K562 (cell line): ENCODE results near the gene SPTSSA. TPM values are rescaled to one million over a fixed set of nuclear protein-coding genes. Genes with fewer than 3 reads are reported as not detected.
A peak's percentile ranks its signal among the peaks of the same experiment; 100 is the strongest.

Experiments used
- ATAC-seq: fragments of 200-7000 bp; cut with Tn5 transposase; 3 replicates; pipeline ENCODE4 v1.9.1; 2020; ENCODE audit warnings: moderate library complexity
- BruUV-seq: library from RNA; stranded (reverse); fragments of 400-500 nt; replicated peaks from 2 replicates; lab custom pipeline; 2021; lab: Mats Ljungman, UMichigan
- CTCF ChIA-PET: fragments of 300-600 bp; formaldehyde crosslinking; extraction: SDS; loops from one replicate; lab custom pipeline; 2021; ENCODE audit warnings: low intra/inter-chr PET ratio; lab: Yijun Ruan, JAX
- POLR2A ChIA-PET: fragments of 300-600, 350-650 bp; sonication (Branson Sonifier 250); formaldehyde crosslinking; extraction: SDS; loops from one replicate; lab custom pipeline; 2021; ENCODE audit warnings: antibody characterized with exemption, inconsistent platforms; lab: Yijun Ruan, JAX
- DNase-seq, 4 experiments: peaks; one replicate each; pipeline versions ENCODE4 v3.0.0 to v3.0.0-alpha.2; 2011 to 2018; ENCODE audit warnings: low spot score in 3 of 4, mixed read lengths in 3 of 4; ENCODE audit errors: extremely low read depth in 1 of 4
- FAIRE-seq: peaks from 2 replicates; lab custom pipeline; 2011; peaks lifted over from hg19 to GRCh38; lab: Jason Lieb, UNC
- H2AFZ ChIP-seq: 2 replicates; pipeline ENCODE4 v1.6.0; 2011; ENCODE audit warnings: low read depth, low read length, control low read depth, inconsistent platforms
- H3K27ac ChIP-seq: fragments of 200-600 bp; 3 replicates; pipeline ENCODE4 v1.8.0; 2011; ENCODE audit warnings: low read depth, mild to moderate bottlenecking, control low read depth, inconsistent platforms, low read length, moderate library complexity, mixed read lengths; ENCODE audit errors: extremely low read depth
- H3K27me3 ChIP-seq, 2 experiments: fragments of 300-600 bp in 1 of 2; 2 replicates in 1 of 2; 3 replicates in 1 of 2; pipeline versions ENCODE4 v1.6.0 to v1.8.0; 2011; ENCODE audit warnings: inconsistent platforms in 2 of 2, low read length in 2 of 2, mild to moderate bottlenecking in 1 of 2, mixed read lengths in 1 of 2, moderate library complexity in 1 of 2; ENCODE audit not compliant: control insufficient read depth in 2 of 2, insufficient read depth in 2 of 2
- H3K36me3 ChIP-seq: fragments of 300-600 bp; 3 replicates; pipeline ENCODE4 v1.8.0; 2011; ENCODE audit warnings: mild to moderate bottlenecking, low read length, inconsistent platforms; ENCODE audit not compliant: control insufficient read depth, insufficient read depth
- H3K4me1 ChIP-seq, 2 experiments: fragments of 200-600 bp in 1 of 2; replicated peaks in 1 of 2; 2 replicates in 1 of 2; 3 replicates in 1 of 2; pipeline versions ENCODE4 v1.5.1 to v1.8.0; 2011; ENCODE audit warnings: inconsistent platforms in 2 of 2, low read length in 2 of 2, mild to moderate bottlenecking in 1 of 2, mixed read lengths in 1 of 2, moderate library complexity in 1 of 2; ENCODE audit not compliant: control insufficient read depth in 2 of 2, insufficient read depth in 2 of 2
- H3K4me2 ChIP-seq: 2 replicates; pipeline ENCODE4 v1.6.1; 2011; ENCODE audit warnings: low read length, control low read depth, inconsistent platforms, mixed read lengths; ENCODE audit not compliant: insufficient read depth
- H3K4me3 ChIP-seq: fragments of 200-600 bp; sonication (generic), shearing (Covaris generic); 2 replicates; pipeline ENCODE4 v1.5.1; 2016; ENCODE audit warnings: control low read depth, inconsistent platforms
- H3K79me2 ChIP-seq: fragments of 200-600 bp; 3 replicates; pipeline ENCODE4 v1.8.0; 2011; ENCODE audit warnings: low read length, inconsistent platforms; ENCODE audit not compliant: control insufficient read depth, insufficient read depth
- H3K9ac ChIP-seq, 2 experiments: 2 replicates each; pipeline versions ENCODE4 v1.6.0 to v1.6.1; 2011; ENCODE audit warnings: low read depth in 2 of 2, low read length in 2 of 2, control low read depth in 1 of 2, inconsistent platforms in 1 of 2, mild to moderate bottlenecking in 1 of 2, mixed read lengths in 1 of 2; ENCODE audit not compliant: insufficient read depth in 1 of 2
- H3K9me1 ChIP-seq: one replicate; pipeline ENCODE4 v1.6.0; 2011; ENCODE audit warnings: inconsistent platforms, mild to moderate bottlenecking, low read length, moderate library complexity; ENCODE audit not compliant: control insufficient read depth, insufficient read depth
- H3K9me3 ChIP-seq: replicated peaks from 2 replicates; pipeline ENCODE4 v1.5.1; 2011; ENCODE audit warnings: low read depth, low read length, inconsistent platforms; ENCODE audit not compliant: control insufficient read depth, insufficient read depth
- H4K20me1 ChIP-seq: replicated peaks from 2 replicates; pipeline ENCODE4 v1.6.1; 2011; ENCODE audit warnings: low read length, inconsistent platforms, mixed read lengths; ENCODE audit not compliant: control insufficient read depth, insufficient read depth
- GATAD2A ChIP-seq: fragments of 450-650 bp; IDR thresholded peaks from 2 replicates; pipeline ENCODE4 v1.6.1; 2017
- HSF4 ChIP-seq: fragments of 250-450 bp; sonication (Bioruptor Pico); IDR thresholded peaks from 2 replicates; pipeline ENCODE4 v2.1.2; 2022; ENCODE audit warnings: mild to moderate bottlenecking, moderate library complexity, borderline replicate concordance
- RBM14 ChIP-seq: fragments of 200-400 bp; formaldehyde crosslinking; IDR thresholded peaks from 2 replicates; pipeline ENCODE4 v1.6.1; 2018; ENCODE audit warnings: low read depth, mild to moderate bottlenecking, low read length, moderate library complexity, borderline replicate concordance; ENCODE audit not compliant: insufficient read depth
- SMAD3 ChIP-seq: fragments of 450-650 bp; formaldehyde crosslinking; conservative IDR thresholded peaks from 2 replicates; pipeline ENCODE4 v1.4.0; 2020; ENCODE audit warnings: mild to moderate bottlenecking
- SP1 ChIP-seq: sonication (generic); formaldehyde crosslinking; IDR thresholded peaks from 2 replicates; pipeline ENCODE4 v1.8.1; 2022; ENCODE audit warnings: mild to moderate bottlenecking, missing genetic modification reagents
- ZNF408 ChIP-seq: fragments of 250-450 bp; sonication (Bioruptor Pico); IDR thresholded peaks from 2 replicates; pipeline ENCODE4 v1.4.0; 2020; ENCODE audit warnings: low read depth, mild to moderate bottlenecking, moderate library complexity
- WGBS: fragments of 100-300 bp; shearing (Covaris generic); methylation state at CpG from one replicate; pipeline ENCODE4 v1.1.6; 2016; ENCODE audit warnings: low coverage, mixed read lengths; ENCODE audit not compliant: insufficient coverage; ENCODE audit errors: missing lambda C conversion rate; 5-methylcytosine and 5-hydroxymethylcytosine counted together
- in situ Hi-C: fragments of 300-500 bp; cut with MboI; formaldehyde crosslinking; loops from 4 replicates; pipeline ENCODE4 v1.15.0; 2018; ENCODE audit warnings: inconsistent platforms, mixed read lengths
- intact Hi-C: fragments of 100-400 bp; cut with micrococcal nuclease; formaldehyde crosslinking; loops from 2 replicates; pipeline ENCODE4 v1.14.2; 2022
- polyA plus RNA-seq, 8 experiments: library from polyadenylated mRNA; depleted of rRNA in 4 of 8; stranded (reverse) in 5 of 8; unstranded in 3 of 8; fragments of >200 nt; fragmentation: Nextera tagmentation in 2 of 8; fragmentation: Illumina TruSeq in 1 of 8; extraction: Ambion mirVana in 2 of 8; extraction: Trizol in 1 of 8; gene quantifications; 2 replicates each; pipeline versions ENCODE4 v1.2.1 to v1.2.3, GENCODE V29; 2011 to 2014; ENCODE audit warnings: inconsistent platforms in 1 of 8, missing spikeins in 1 of 8
- total RNA-seq, 7 experiments: library from RNA; depleted of rRNA in 6 of 7; stranded (reverse); fragments of >200 nt in 6 of 7; fragmentation: Illumina TruSeq in 2 of 7; extraction: Trizol in 2 of 7; gene quantifications; 2 replicates each; pipeline versions ENCODE4 v1.2.1 to v1.2.3, GENCODE V29; 2011 to 2021; ENCODE audit warnings: low replicate concordance in 1 of 7
- TF ChIP-seq, protein P1 (sequence below): fragments of 200-800 bp; sonication (Bioruptor generic); IDR thresholded peaks from 2 replicates; pipeline ENCODE4 v1.6.1; 2017; ENCODE audit warnings: missing genetic modification characterization, missing compliant biosample characterization
- TF ChIP-seq, protein P2 (sequence below): fragments of 200-600 bp; sonication (generic); IDR thresholded peaks from one replicate; pipeline ENCODE4 v1.6.1; 2012; ENCODE audit warnings: mild to moderate bottlenecking, low read depth, low read length, inconsistent platforms
- TF ChIP-seq, protein P3 (sequence below): sonication (generic); formaldehyde crosslinking; IDR thresholded peaks from 2 replicates; pipeline ENCODE4 v1.8.1; 2023; ENCODE audit warnings: mild to moderate bottlenecking, missing genetic modification reagents, moderate library complexity

SPTSSA gene
- total and polyA plus RNA-seq, 9 of the 15 experiments (the other 6 are each of a cell fraction or from before 2014, with no cell fraction given), result 6.8 to 35.7 (median 22.0) TPM

DNA sequence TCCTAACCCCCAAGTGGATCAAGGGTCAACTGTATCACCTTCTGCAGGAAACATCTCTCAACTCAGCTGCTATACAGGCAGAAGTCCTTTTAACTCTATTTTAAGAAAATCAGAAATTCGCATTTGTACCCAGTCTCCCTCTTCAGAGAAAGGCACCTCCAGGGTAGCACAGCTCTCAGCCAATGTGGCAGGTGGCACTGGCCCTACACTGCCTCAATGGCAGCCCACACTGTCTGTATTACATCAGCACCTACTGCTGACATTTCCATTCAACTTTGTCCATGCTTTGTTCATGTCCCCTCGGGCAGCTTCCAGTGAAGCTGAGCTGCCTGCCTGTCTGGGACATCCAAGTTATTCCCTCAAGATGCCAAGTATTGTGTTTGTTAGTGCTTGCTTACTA, 8.8 kb downstream of the SPTSSA start:
- no peak overlapping the region for H2AFZ ChIP-seq
- ChIA-PET POLR2A (interaction anchor here (1.0 to 2.7 kb wide), 3 partner anchors 9 to 34 kb away, joined by 3 to 16 read pairs (median 4); partner anchors contain the start of gene SPTSSA), CTCF (no interaction called here)
- TF ChIP-seq ZNF408 (CRISPR knock-in tag) (no peak), SP1 (CRISPR knock-in tag) (no peak), GATAD2A (no peak), HSF4 (CRISPR knock-in tag) (no peak), SMAD3 (CRISPR knock-in tag) (no peak), RBM14 (no peak)
- TF ChIP-seq, protein P1, sequence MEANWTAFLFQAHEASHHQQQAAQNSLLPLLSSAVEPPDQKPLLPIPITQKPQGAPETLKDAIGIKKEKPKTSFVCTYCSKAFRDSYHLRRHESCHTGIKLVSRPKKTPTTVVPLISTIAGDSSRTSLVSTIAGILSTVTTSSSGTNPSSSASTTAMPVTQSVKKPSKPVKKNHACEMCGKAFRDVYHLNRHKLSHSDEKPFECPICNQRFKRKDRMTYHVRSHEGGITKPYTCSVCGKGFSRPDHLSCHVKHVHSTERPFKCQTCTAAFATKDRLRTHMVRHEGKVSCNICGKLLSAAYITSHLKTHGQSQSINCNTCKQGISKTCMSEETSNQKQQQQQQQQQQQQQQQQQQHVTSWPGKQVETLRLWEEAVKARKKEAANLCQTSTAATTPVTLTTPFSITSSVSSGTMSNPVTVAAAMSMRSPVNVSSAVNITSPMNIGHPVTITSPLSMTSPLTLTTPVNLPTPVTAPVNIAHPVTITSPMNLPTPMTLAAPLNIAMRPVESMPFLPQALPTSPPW (CRISPR knock-in tag), result no peak
- TF ChIP-seq, protein P2, sequence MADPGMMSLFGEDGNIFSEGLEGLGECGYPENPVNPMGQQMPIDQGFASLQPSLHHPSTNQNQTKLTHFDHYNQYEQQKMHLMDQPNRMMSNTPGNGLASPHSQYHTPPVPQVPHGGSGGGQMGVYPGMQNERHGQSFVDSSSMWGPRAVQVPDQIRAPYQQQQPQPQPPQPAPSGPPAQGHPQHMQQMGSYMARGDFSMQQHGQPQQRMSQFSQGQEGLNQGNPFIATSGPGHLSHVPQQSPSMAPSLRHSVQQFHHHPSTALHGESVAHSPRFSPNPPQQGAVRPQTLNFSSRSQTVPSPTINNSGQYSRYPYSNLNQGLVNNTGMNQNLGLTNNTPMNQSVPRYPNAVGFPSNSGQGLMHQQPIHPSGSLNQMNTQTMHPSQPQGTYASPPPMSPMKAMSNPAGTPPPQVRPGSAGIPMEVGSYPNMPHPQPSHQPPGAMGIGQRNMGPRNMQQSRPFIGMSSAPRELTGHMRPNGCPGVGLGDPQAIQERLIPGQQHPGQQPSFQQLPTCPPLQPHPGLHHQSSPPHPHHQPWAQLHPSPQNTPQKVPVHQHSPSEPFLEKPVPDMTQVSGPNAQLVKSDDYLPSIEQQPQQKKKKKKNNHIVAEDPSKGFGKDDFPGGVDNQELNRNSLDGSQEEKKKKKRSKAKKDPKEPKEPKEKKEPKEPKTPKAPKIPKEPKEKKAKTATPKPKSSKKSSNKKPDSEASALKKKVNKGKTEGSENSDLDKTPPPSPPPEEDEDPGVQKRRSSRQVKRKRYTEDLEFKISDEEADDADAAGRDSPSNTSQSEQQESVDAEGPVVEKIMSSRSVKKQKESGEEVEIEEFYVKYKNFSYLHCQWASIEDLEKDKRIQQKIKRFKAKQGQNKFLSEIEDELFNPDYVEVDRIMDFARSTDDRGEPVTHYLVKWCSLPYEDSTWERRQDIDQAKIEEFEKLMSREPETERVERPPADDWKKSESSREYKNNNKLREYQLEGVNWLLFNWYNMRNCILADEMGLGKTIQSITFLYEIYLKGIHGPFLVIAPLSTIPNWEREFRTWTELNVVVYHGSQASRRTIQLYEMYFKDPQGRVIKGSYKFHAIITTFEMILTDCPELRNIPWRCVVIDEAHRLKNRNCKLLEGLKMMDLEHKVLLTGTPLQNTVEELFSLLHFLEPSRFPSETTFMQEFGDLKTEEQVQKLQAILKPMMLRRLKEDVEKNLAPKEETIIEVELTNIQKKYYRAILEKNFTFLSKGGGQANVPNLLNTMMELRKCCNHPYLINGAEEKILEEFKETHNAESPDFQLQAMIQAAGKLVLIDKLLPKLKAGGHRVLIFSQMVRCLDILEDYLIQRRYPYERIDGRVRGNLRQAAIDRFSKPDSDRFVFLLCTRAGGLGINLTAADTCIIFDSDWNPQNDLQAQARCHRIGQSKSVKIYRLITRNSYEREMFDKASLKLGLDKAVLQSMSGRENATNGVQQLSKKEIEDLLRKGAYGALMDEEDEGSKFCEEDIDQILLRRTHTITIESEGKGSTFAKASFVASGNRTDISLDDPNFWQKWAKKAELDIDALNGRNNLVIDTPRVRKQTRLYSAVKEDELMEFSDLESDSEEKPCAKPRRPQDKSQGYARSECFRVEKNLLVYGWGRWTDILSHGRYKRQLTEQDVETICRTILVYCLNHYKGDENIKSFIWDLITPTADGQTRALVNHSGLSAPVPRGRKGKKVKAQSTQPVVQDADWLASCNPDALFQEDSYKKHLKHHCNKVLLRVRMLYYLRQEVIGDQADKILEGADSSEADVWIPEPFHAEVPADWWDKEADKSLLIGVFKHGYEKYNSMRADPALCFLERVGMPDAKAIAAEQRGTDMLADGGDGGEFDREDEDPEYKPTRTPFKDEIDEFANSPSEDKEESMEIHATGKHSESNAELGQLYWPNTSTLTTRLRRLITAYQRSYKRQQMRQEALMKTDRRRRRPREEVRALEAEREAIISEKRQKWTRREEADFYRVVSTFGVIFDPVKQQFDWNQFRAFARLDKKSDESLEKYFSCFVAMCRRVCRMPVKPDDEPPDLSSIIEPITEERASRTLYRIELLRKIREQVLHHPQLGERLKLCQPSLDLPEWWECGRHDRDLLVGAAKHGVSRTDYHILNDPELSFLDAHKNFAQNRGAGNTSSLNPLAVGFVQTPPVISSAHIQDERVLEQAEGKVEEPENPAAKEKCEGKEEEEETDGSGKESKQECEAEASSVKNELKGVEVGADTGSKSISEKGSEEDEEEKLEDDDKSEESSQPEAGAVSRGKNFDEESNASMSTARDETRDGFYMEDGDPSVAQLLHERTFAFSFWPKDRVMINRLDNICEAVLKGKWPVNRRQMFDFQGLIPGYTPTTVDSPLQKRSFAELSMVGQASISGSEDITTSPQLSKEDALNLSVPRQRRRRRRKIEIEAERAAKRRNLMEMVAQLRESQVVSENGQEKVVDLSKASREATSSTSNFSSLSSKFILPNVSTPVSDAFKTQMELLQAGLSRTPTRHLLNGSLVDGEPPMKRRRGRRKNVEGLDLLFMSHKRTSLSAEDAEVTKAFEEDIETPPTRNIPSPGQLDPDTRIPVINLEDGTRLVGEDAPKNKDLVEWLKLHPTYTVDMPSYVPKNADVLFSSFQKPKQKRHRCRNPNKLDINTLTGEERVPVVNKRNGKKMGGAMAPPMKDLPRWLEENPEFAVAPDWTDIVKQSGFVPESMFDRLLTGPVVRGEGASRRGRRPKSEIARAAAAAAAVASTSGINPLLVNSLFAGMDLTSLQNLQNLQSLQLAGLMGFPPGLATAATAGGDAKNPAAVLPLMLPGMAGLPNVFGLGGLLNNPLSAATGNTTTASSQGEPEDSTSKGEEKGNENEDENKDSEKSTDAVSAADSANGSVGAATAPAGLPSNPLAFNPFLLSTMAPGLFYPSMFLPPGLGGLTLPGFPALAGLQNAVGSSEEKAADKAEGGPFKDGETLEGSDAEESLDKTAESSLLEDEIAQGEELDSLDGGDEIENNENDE, result no peak
- TF ChIP-seq, protein P3, sequence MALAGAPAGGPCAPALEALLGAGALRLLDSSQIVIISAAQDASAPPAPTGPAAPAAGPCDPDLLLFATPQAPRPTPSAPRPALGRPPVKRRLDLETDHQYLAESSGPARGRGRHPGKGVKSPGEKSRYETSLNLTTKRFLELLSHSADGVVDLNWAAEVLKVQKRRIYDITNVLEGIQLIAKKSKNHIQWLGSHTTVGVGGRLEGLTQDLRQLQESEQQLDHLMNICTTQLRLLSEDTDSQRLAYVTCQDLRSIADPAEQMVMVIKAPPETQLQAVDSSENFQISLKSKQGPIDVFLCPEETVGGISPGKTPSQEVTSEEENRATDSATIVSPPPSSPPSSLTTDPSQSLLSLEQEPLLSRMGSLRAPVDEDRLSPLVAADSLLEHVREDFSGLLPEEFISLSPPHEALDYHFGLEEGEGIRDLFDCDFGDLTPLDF (CRISPR knock-in tag), result no peak
- TF ChIP-seq, all 486 proteins: peak for 0
- Histone ChIP-seq H3K9me1 (no peaks in the 10 kb centered on the region), H4K20me1 (no peaks in the 10 kb centered on the region), H3K4me1 (no peaks in the 10 kb centered on the region; a peak in 1 of 5 replicates), H3K27me3 (no peaks in the 10 kb centered on the region), H3K36me3 (peaks cover 43% of the 10 kb centered on the region), H3K79me2 (peaks cover 53% of the 10 kb centered on the region), H3K9ac (no peak overlapping the region; a peak in 1 of 4 replicates), H3K4me2 (no peak overlapping the region), H3K4me3 (no peak overlapping the region), H3K27ac (no peak overlapping the region), H3K9me3 (no peaks in the 10 kb centered on the region)
- FAIRE-seq (no peak), ATAC-seq (peak; percentile 37), DNase-seq (no peak)
- in situ Hi-C loops, result no loop called here
- intact Hi-C loops, result no loop called here
- 73% methylated on average over 2 of the region's 2 CpGs for WGBS
- no TSS peak for BruUV-seq
